ENCODE measurements around the gene MPEG1. TPM values are rescaled to one million over a fixed set of nuclear protein-coding genes. Genes with fewer than 3 reads are reported as not detected.
A peak's percentile ranks its signal among the peaks of the same experiment; 100 is the strongest.

The MPEG1 gene
- total and polyA plus RNA-seq, 11 donors, result 1.4 to 78.6 (median 6.4) TPM

GRCh38 chr11:59191890-59192289 lies 20.8 kb downstream of the MPEG1 start:
- DNase-seq (no peak), ATAC-seq (no peak)
- H3K4me3 ChIP-seq, result no peak overlapping the region
- H3K27me3 ChIP-seq, result no peaks in the 10 kb centered on the region
- peaks cover 0 to 34% (median 6%) of the 10 kb centered on the region in 12 donors for H3K4me1 ChIP-seq
- no peaks in the 10 kb centered on the region for H3K9me3 ChIP-seq
- intact Hi-C loops (cut with DNase I), result no loop called here
- H3K36me3 ChIP-seq, result peaks cover 0 to 68% (median 9%) of the 10 kb centered on the region in 9 donors
- WGBS, 4 donors, result 79 to 88% (median 86%) methylated on average over 8 of the region's 8 CpGs
- TF ChIP-seq POLR2A (IDR thresholded peaks at IDR 0.05), result no peak
- no peak for TF ChIP-seq CTCF (IDR thresholded peaks at IDR 0.05)
- H3K27ac ChIP-seq, result no peak overlapping the region

GRCh38 chr11:59191095-59191494 lies 21.6 kb downstream of the MPEG1 start:
- intact Hi-C loops (cut with DNase I), result no loop called here
- Histone ChIP-seq H3K27me3 (no peaks in the 10 kb centered on the region), H3K9me3 (no peaks in the 10 kb centered on the region), H3K4me3 (no peak overlapping the region), H3K27ac (no peak overlapping the region), H3K4me1 (peaks cover 0 to 35% (median 6%) of the 10 kb centered on the region in 12 donors), H3K36me3 (peaks cover 0 to 60% (median 9%) of the 10 kb centered on the region in 9 donors)
- no peak for DNase-seq
- ATAC-seq, result no peak
- TF ChIP-seq CTCF (IDR thresholded peaks at IDR 0.05) (no peak), POLR2A (IDR thresholded peaks at IDR 0.05) (no peak)
- 71 to 99% (median 83%) methylated on average over 4 of the region's 4 CpGs for WGBS, 4 donors

GRCh38 chr11:59189986-59190385 lies 22.7 kb downstream of the MPEG1 start:
- WGBS, 4 donors, result 40 to 52% (median 48%) methylated on average over 4 of the region's 4 CpGs
- TF ChIP-seq POLR2A (IDR thresholded peaks at IDR 0.05) (no peak), CTCF (IDR thresholded peaks at IDR 0.05) (no peak)

GRCh38 chr11:59188954-59189353 lies 23.8 kb downstream of the MPEG1 start:
- intact Hi-C loops (cut with DNase I), result no loop called here
- Histone ChIP-seq H3K27me3 (no peaks in the 10 kb centered on the region), H3K4me1 (peaks cover 0 to 53% (median 12%) of the 10 kb centered on the region in 12 donors), H3K27ac (no peak overlapping the region), H3K36me3 (peaks cover 0 to 41% (median 9%) of the 10 kb centered on the region in 9 donors), H3K4me3 (no peak overlapping the region), H3K9me3 (no peaks in the 10 kb centered on the region)
- 81 to 91% (median 86%) methylated on average over 4 of the region's 4 CpGs for WGBS, 4 donors
- ATAC-seq, result no peak
- DNase-seq, result no peak
- no peak for TF ChIP-seq CTCF (IDR thresholded peaks at IDR 0.05)
- no peak for TF ChIP-seq POLR2A (IDR thresholded peaks at IDR 0.05)

More at GRCh38 chr11:59189986-59190385, 22.7 kb downstream of the MPEG1 start:
- DNase-seq, result no peak
- Histone ChIP-seq H3K4me3 (no peak overlapping the region), H3K27ac (no peak overlapping the region), H3K4me1 (peaks cover 0 to 46% (median 12%) of the 10 kb centered on the region in 12 donors), H3K9me3 (no peaks in the 10 kb centered on the region), H3K27me3 (no peaks in the 10 kb centered on the region), H3K36me3 (peaks cover 0 to 51% (median 9%) of the 10 kb centered on the region in 9 donors)
- peak in 1 of 4 donors; percentile 10 for ATAC-seq
- intact Hi-C loops (cut with DNase I), result no loop called here
